Measurements from ENCODE around the gene STK24. TPM values are rescaled to one million over a fixed set of nuclear protein-coding genes. Genes with fewer than 3 reads are reported as not detected.

Gene STK24
- total RNA-seq, 4 donors from 2014 or later: 100 to 133 (median 124) TPM

DNA sequence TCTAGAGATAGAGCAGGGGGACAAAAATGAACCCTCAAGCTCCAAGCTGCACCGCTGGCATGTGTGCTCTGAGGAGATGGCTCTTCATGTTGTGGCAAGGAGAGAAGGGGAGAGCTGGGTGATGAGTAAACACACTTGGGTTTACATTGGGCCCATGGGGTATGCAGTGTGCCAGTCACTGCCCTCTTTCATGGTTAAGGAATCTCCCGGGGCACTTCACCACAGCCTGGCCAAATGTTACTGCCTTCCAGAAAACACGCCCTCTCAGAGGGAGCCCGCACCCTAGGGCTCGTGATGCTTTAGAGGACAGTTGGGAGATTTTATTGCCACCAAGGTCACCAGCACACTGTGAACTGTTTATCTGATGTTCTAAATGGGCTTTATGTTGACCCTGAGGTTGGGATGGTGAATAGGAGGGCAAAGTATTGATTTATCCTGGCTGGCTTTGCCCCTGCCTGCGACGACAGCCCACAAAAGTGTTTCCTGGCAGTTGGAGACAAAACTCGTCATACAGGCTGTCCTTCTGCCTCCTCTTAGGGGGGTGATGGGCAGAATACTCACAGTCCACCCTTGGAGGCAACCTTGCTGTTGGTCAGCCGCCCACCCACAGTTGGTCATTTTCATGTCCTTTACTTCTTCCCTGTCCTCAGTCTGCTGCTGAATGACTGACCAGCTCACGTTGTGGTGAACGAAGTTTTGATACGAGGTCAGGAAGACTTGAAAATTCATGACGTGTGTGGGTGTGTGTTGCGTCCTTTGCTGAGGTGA, 156.9 kb downstream of the STK24 start:
- no peak for TF ChIP-seq CTCF (IDR thresholded peaks at IDR 0.05; ENCODE audit: low read depth)

- no peak for TF ChIP-seq CTCF (IDR thresholded peaks at IDR 0.05; ENCODE audit: low read depth)
These were observed 160.5 kb downstream of the STK24 start for GRCh38 chr13:98416408-98416807.

DNA sequence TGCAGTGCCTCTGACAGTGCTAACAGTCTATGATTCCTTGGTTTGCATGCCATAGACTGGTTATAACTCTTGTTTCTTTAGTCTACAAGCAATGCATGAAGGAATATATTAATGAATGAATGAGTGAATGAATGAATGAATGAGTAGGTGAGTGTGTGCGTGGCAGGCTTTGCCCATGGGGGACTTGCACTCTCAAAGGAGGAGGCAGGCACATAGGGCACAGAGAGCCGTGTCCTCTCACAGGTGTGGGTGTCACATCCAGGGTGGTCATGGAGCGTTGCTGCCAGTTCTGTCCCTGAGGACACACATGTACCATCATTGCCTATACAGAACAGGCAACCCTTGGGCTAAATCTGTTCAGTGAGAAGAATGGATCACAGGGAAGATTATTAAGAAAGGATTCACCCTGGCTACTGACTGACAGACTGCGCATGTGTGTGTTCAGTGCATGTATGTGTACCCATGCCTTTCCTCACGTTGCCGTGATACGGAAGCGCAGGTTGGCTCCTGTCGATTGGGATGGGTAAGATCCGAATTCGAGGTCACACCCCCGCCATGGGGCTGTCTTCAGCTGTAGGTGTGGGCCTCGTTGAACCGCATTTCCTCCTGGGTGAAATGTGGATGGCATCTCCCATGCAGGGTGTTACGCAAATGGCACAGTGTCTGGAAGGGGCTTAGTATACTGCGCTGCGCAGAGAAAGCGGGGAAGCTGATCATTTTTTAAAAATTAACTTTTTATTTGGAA, 161.4 kb downstream of the STK24 start:
- TF ChIP-seq CTCF (IDR thresholded peaks at IDR 0.05; ENCODE audit: low read depth): no peak

GRCh38 chr13:98413796-98414195, 163.1 kb downstream of the STK24 start:
- TF ChIP-seq CTCF (IDR thresholded peaks at IDR 0.05; ENCODE audit: low read depth): no peak

DNA sequence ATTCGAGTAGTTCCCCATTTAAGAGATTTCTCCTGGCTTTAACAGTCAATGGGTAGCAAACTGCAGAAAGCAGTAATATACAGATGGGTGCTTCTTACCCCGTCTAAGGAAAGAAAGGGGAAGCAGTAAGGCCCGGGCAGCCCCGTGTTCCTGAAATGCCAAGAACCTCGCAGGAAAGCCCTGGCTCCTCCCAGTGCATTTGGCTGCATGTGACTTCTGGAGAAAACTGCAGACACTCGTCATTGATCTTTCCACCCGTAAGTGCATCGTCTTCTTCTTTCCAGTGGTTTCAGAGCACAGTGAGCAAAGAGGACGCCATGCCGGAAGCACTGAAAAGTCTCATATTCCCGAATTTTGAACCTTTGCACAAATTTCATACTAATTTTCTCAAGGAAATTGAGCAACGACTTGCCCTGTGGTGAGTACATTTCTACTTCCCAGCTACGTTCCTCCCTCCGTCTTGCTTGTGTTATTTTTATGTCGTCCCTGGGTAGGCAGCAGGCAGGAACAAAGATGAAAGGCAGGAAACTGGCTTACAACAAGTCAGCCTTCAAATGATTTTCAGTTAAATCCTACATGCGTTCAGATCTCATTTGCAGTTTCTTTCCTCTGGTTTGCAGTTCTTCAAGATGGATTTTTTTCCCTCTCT, 165.2 kb downstream of the STK24 start:
- TF ChIP-seq CTCF (IDR thresholded peaks at IDR 0.05; ENCODE audit: low read depth): no peak

DNA sequence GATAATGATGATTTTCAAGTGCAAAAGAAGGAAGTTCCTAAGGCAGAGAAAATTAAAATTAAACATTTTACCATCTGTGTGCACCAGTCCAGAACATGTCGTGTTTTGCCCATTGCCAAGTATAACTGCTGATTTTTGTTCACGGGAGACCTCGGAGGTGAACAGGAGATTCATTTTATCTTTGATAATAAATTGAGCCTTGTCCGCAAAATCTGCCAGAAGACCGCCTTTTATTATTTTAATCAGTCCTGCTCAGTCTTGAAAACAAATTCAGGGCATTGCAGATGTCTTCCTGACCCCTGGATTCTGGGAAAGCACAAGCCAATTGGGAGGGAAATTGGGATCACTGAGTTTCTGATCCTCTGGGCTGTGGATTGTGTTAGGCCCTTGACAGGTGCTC, 165.9 kb downstream of the STK24 start:
- no peak for TF ChIP-seq CTCF (IDR thresholded peaks at IDR 0.05; ENCODE audit: low read depth)

GRCh38 chr13:98410612-98411011, 166.3 kb downstream of the STK24 start:
- no peak for TF ChIP-seq CTCF (IDR thresholded peaks at IDR 0.05; ENCODE audit: low read depth)

Measured in subcutaneous adipose tissue (tissue), 4 donors.